ENCODE measurements around the gene GPSM1.

DNA sequence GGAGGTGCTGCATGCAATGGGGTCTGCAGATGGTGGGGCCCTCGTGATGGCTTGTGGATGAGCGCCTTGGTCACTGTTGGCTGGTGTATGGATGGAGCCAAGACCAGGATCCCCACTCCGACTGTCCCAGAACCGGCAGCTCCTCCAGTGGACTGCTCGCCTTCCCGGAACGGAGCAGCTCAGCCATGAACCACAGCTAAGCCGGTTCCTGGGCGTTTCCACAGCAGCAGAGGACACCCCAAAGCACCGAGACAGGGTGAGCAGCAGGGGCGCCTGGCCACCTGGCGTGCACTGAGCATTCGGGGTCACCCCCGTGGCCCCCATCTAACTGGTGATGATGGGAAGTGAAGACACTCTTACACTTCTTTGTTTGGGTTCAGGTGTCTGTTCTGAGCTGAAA, 49.6 kb upstream of the GPSM1 start:
- TF ChIP-seq, protein P1, sequence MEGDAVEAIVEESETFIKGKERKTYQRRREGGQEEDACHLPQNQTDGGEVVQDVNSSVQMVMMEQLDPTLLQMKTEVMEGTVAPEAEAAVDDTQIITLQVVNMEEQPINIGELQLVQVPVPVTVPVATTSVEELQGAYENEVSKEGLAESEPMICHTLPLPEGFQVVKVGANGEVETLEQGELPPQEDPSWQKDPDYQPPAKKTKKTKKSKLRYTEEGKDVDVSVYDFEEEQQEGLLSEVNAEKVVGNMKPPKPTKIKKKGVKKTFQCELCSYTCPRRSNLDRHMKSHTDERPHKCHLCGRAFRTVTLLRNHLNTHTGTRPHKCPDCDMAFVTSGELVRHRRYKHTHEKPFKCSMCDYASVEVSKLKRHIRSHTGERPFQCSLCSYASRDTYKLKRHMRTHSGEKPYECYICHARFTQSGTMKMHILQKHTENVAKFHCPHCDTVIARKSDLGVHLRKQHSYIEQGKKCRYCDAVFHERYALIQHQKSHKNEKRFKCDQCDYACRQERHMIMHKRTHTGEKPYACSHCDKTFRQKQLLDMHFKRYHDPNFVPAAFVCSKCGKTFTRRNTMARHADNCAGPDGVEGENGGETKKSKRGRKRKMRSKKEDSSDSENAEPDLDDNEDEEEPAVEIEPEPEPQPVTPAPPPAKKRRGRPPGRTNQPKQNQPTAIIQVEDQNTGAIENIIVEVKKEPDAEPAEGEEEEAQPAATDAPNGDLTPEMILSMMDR (IDR thresholded peaks at IDR 0.05), result no peak
- no peak for TF ChIP-seq EP300 (IDR thresholded peaks at IDR 0.05)
- TF ChIP-seq POLR2A (IDR thresholded peaks at IDR 0.05), result no peak

Measured in sigmoid colon (tissue), 4 donors.